ENCODE data around the gene CKAP5.

CKAP5 gene

DNA sequence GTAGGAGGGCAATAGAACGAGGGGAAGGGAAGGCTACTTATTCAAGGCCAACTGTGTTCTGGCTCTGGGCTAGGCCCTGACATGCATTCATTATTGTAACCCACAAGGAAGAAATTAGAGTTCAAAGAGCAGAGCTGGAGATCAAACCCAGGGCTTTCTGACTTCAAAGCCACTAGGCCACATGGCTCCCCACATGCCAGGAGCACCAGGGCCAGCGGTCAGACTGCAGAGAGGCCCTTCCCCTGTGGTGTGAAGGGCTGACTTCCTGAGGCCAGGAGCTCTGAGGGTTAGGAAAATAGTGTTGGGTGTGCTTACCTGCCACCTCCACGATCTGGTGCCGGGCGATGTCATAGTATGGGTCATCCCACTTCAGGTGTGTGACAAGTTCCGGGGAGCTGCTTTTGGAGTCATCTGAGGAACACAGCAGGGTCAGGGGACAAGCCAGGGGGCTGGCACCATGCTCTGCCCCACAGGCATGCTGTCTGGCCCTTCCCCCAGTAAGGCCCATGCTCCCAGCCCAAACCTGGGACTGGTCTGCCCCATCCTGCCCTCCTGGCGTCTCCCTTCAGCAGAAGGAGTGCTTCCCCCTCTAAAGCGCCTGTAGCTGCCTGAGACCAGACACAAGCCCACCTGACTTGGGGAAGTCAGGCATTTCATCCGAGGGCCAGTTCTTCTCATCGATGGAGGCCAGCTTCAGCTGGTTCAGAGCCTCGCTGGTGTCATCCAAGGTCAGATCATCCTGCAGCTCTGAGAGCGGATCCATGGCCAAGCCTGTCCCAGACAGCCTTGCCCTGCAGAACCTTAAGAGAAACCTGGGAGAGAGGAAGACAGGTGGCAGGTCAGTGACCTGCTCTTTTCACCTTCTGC, 150.5 kb downstream of the CKAP5 start:
- no peak for DNase-seq

DNA sequence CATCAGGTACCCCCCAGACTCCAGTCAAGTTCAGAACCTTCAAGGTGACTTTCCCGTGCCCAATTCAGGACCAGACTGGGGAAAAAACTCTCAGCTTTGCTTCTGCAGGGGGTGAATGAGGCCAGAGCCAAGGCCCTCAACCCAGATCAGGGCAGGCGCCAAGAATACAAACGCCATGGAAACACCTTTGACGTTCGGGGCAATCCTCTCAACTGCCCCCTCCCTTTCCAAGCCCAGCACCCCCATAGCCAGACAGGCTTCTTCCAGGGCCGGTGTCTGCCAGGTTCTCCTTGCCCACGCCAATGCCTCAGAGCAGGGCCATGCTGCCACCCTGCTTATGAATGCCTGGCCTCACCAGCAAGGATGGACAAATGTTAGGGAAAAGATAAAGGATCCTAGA, 151.5 kb downstream of the CKAP5 start:
- no peak for DNase-seq

DNA sequence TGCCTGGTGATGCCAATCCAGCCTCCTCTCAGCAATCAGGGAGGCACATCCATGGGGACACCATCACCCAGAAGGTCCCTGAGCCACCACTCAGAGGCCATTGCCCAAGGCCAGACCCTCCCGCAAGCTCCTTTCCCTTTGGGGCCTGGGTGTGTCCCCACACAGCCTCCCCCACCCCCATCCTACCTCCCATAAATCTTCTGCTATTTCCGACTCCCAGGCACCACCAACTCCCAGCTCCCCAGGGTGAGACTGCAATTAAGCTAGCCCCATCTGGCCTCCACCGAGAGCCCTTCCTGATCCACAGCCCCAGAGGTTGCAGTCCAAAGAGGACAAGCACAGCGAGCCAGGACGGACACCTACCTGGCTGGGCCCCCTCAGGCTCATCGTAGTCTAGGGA, 152.0 kb downstream of the CKAP5 start:
- DNase-seq = no peak

DNA sequence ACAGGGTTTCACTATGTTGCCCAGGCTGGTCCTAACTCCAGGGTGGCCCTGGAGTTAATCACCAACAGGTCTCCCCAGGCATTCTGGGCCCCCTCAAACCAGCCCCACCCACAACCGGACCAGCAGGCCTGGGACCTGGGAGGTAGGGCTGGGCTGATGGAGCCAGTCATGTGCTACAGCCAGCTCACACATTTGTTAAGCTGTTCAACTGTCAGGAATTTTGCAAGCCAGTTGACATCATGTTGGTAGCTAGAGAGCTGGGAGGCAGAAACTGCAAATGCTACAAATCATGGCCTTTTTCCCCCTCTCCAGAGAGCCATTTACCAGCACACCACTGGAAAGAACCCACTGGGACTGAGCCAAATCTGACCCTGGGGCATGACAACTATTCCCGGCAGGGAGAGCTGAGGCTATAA, 152.5 kb downstream of the CKAP5 start:
- no peak for DNase-seq

All from AML-193 (cell line).